NCI-H1048 (cell line): ENCODE data around the gene PARS2.

Source experiments
- DNase-seq: peaks from one replicate; lab custom pipeline; 2025; lab: John Stamatoyannopoulos, UW

Gene PARS2

DNA sequence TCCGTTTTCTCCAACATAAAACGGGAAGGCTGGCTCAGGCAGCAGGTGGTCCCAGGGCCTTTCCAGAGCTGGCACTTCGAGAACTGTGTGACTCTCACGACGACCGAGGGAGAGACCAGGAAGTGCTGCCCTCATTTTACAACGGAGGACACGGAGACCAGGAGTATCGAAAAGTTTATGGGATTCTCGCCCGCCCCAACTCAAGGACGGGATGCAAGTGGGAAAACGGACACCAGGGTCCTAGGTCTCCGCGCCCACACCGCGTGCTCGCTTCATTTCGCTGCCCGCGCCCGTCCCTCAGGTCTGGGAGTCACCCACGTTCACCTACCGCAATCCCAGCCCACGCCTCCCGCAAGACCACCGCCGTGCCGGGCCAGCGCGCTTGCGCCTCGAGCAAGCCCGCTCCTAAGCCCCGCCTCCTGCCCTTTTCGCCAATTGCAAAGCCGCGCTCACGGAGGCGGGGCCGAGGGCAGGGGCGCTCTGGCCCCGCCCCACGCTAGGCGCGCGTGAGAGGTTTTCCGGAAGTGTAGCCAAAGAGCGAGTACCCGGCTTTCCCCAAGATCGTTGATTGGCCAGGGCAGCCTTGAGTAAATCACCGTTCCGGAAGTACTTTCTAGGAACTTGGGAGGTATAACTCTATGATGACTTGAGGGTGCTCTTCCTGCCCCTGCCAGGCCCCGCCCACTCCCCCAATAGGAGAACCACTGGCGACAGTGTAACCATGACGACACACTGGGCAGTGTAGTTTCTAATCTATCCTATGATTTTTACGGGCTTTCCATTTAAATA lies at the start of gene PARS2:
PARS2 (minus strand) TSS at position 391 of the 789 bp plus-strand sequence. CDS start 5,362 bp downstream, outside the sequence.
- peak; percentile 99 for DNase-seq

DNA sequence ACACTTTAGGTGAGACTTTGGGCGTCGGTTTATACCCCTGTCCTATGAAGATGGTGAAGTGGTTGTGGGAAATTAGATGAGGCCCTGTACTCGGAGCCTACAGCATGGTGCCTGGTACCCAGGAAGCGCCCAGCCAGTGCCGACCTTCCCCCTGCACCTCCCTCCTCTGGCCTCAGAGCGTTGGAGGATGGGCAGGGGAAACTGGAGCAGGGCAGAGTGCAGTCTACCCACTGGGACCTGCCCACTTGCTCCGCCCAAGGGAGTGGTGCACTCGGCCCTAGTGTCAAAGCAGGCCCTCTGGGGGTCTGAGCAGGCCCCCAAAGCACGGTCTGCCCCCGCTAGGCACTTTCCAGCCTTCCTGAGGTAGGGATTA lies 49.8 kb upstream of the PARS2 start:
- DNase-seq = no peak

DNA sequence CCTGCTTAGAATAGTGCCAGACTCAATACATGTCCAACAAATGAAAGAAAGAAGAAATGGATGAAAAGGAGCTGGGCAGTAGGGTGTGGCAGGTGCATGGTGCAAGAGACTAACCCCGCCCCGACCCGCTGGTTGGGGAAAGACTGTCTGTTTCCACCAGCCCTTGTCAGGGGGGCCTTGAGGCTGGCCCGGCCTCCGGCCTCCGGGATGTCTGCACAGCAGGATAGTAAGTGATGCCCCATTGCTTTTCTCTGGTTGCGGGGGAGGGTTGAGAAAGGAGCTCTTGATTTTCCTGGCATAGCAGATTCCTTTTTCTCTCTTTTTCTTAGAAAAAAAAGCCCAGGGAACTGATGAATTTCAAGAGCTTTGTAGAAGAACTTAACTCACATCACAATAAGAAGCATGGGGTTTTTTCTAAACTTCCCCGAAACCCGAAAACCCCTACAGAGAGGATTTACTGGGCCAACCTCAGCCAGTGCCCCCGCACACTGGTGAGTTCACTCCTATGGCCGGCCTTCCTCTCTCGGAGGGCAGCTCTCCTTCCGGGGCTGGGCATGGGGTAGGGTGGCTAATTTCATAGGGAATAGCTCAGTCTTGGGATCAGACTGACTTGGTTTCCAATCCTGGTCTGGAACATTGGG lies 49.3 kb upstream of the PARS2 start:
- no peak for DNase-seq

DNA sequence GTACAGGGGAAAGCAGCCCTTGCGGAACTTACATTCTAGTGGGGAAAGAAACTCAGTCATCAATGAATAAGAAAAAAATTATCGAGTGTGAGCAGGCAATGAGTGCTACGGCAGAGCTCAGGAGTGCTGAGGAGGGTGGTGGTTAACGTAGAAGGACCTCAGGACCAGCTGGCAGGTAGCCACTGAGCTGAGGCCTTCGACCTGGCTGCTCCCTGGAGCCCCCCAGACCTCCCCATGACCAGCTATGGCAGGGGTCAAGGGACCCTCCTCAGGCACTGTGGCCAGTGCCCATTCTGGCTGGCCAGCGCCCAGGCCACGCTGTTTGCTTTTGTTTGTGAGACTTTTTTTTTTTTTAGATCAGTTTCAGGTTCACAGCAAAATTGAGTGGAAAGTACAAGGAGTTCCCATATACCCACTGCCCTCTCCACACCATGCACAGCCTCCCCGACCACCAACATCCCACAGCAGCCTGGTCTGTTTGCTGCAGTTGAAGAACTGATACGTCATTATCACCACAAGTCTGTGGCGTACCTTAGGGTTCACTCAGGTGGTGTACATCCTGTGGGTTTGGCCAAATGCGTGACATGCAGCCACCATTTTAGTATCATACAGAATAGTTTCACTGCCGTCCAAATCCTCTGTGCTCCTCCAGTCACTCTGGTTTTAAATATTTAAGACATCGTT lies 48.6 kb upstream of the PARS2 start:
- DNase-seq = no peak

DNA sequence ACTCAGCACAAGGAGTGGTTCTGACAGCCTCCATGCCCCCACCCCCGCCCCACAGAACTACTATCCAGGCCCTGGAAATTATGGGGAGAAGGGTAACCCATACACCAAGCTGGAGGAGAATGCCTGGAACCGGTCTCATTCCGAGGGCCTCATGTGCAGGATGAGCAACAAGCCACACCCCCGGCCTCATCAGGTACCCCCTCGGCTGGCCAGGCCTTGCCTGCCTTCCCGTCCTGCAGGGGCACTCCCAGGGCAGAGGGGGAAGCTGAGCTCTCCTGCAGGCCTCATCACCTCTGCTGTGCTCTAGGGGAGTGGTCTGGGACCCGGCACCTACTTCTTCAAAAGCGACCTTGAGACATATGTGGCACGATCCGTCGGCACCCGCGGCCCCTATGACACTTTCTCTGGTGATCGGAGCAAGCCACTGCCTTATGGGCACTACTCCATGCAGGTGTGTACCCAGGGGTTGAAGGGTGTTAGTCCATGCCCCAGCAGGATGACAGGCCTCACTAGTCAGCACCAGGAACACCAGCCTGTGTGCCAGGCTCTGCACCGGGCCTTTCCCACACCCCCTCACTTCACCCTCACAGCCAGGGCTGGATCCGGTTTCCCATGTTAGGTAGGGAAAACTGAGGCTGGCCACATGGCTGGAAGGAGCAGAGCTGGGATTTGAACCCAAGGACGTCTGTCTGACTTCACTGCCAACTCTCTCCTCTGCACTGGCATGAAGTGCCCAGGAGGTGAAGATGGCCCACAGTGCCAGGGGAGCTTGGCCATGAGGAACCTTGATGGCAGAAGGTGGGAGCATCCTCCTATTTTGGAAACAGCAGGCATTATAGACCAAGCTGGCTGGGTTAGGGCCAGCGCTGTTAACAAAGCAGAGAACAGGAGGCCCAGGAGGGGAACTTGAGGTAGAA lies 47.7 kb upstream of the PARS2 start:
- DNase-seq = no peak

DNA sequence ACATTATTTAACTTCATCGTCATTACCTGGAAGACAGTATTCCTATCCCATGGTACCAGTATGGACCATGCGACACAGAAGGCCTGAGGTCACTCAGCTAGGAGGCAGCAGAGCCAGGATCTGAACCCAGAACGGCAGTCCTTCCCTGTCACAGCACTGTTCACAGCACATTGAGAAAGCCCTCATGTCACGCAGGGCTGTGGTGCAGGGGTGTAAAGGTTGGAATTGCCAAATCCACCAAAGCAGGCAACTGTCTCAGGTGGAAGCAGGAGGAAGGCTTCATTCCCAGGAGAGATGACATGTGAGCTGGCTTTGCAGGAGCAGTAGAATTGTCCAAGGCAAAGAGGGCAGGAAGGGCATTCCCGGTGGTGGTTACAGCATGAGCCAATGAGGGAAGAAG lies 46.7 kb upstream of the PARS2 start:
- DNase-seq = no peak

DNA sequence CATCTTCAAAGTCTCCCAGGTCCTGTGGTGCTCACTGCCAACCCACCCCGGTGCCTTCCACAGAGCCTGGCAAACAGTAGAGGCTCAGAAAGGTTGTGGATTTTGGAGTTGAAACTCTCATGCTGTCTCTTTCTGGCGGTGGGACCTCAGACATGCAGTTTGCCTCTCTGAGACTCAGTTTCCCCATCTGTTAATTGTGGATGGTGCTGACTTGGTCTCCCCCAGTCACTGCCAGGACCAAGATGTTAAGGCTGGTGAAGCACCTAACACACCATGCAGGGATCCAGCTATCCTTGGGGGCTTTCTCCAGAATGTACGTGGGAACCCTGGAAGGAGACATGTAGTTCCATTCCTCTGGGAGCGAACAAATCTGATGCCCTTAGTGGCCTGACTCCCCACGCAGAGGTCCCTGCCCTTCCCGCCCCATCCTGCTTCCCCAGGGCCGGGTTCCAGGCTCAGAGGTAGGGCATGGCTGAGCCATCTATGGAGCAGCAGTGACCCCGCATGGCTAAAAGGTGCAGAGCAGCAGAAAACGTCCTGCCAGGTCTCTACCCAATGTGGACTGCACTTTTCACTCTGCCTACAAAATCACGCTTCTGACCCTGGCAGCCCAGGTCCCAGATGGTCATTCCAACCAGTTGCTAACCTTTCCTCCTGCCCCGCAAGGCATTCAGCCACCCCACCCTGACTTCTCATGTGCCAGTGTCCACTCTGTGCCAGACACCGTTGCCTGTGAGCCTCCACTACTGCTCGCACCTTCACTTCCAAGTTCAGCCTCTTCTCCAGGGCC lies 46.0 kb upstream of the PARS2 start:
- DNase-seq = peak; percentile 30

DNA sequence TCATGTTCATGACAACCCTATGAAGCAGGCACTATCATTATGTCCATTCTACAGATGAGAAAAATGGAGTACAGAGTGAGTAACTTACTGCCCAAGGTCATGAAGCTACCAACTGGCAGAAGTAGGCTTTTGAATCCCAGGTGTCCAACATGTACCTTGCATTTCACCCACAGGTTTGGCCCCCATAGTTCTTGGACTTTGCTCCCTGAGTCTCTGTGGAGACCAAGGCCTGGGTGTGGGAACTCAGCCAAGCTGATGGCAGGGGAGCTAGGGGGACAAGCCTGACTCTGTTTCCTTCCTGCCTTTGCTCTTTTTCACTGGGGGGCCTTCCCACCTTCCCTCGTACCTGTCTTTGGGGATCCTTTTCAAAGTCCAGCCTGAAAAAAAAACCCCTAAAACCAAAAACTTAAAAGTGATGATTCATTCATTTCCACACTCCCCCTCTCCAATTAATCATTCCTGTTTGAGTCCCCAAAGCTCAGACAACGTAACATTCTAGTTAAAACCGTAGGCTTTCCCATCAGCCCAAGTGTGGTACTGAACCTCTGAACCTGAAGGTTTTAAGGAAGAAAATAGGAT lies 45.3 kb upstream of the PARS2 start:
- DNase-seq = no peak

DNA sequence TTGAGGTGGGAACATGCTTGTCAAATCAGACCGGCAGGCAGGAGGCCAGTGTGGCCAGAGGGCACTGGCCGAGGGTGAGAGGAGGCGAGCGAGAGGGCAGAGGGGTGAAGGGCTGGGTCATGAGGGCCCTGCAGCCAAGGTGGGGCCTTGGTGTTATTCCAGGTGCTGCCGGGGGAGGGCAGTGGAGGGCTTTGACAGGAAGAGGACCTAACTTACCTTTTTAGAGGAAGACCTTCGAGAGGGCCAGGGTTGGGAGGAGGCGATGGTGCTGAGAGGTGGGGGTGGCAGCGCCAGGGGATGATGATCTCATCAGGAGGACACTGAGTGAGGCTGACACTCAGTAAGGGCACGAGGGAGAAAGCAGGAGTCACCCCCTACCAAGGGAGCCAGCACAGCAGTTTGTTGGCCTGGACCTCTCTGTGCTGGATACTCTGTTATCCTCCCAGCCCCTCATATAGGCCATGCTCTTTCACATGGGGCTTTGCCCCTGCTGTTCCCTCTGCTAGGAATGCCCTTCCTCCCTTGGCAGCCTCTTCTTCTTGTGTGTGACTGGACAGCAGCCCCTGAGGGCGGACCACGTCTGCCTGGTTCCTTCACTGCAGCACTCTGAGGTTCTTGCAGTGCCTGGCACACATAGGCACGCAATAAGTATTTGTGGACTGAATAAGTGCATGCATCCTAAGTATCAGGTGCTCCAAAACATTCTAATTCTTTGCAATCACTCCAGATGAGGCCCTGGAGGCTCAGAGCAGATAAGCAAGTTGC lies 44.3 kb upstream of the PARS2 start:
- no peak for DNase-seq

DNA sequence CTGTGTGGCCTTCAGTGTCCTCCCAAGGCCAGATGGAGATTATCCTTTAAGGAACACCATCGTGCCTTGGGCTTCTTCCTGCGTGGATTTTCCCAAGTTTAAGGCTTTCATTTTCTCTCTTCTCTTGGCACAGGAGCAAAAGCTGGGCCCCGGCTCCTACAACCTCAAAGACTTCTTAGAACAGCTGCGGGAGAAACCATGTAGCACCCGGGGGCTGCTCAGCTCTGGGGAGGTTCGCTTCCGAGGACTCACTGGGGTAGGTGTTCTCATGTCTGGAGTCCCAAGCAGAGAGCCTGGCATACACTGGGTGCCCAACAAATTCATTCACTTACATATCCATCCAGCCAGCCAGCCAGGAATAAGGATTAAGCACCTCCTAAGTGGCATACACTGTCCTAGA lies 43.4 kb upstream of the PARS2 start:
- DNase-seq = no peak

DNA sequence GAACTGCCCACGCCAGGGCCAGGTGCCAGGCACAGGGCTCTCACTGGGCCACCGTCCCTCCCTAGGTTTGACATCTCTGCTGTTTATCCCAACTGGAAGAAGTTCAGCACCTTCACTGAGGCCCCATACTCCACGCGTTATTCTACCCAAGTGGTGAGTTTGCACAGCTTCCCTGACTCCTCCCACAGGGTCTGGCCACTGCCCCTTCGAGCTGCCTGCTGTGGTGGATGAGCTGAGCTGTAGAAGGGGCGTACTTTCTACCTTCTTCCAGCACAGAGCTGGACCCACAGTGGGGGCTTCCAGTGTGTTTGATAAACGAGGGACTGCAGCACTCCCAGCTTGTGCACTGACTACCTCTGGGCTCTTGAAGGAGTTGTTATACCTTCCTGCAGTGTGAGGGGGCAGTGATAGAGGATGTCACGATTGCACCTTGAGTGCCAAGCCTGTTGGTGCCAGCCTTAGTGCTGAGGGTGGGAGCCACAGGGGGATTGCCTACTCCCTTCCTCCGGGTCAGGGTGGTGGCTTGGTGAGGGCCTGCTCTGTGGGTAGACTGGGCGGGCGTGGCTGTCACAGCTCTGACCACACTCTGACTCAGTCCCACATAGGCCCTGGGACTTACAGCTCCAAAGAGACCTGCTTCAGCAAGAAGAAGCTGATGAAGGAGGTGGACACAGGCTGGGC lies 42.7 kb upstream of the PARS2 start:
- no peak for DNase-seq

DNA sequence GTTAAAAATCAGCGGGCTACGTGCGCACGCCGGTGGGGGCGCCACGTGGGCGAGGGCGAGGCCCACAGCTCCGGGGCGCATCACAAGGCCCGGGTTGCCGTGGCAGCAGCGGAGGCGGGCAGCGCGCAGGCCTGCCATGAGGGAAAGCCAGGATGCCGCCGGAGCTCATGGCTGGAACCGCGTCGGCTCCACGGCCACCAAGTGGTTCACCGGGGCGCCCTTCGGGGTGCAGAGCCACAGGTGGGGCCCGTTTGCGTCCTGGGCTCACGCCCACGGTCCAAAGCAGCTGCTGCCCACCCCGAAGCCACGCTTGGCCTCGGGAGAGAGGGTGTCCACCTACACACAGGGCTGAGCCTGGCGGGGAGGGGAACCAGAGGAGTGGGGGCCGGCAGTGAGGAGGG lies 41.7 kb upstream of the PARS2 start:
- DNase-seq = no peak

DNA sequence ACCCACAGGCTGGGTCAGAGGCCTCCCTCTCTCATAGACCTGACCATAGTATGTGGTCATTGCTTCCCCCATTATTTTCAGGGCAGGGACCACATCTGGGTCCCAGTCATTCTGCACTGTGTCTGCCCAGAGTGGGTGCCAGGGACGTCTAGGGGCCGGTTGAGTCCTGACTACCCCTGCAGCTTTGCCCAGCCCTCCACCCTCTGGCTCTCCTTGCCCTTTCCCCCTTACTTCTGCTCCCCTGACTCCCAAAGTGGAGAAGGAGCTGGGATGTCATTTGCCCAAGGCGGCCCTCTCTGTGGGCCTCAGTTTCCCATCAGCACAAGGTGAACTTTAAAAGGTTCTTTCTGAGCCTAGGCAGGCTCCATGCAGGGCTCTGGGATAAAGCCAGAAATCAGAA lies 41.1 kb upstream of the PARS2 start:
- no peak for DNase-seq

DNA sequence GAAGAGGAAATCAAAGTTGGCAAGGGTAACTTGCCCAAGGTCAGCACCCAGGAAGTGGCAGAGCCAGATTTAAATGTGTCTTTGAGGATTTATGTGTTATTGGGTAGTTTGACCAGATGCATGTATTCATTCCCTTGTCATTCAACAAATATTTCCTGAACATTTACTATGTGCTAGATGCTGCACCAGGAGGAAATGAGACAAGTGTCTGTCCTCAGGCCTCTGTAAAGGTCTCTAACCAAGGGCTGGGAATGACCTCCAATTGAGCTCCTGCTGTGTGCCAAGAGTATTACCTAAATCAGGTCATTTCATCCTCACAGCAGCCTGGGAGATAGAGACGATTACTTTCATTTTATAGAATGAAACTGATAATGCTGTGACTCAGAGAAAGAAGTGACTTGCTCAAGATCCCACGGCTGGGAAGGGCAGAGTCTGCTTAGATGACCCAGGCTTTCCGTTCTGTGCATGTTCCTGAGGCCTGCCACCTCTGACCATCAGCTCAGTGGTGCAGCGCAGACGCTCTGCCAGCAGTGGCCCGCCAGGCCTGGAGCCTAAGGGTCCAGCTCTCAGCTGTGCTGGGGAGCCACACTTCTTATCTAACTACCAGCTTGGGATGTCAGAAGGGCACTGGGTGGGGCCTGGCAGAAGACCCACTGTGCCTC lies 40.3 kb upstream of the PARS2 start:
- no peak for DNase-seq

DNA sequence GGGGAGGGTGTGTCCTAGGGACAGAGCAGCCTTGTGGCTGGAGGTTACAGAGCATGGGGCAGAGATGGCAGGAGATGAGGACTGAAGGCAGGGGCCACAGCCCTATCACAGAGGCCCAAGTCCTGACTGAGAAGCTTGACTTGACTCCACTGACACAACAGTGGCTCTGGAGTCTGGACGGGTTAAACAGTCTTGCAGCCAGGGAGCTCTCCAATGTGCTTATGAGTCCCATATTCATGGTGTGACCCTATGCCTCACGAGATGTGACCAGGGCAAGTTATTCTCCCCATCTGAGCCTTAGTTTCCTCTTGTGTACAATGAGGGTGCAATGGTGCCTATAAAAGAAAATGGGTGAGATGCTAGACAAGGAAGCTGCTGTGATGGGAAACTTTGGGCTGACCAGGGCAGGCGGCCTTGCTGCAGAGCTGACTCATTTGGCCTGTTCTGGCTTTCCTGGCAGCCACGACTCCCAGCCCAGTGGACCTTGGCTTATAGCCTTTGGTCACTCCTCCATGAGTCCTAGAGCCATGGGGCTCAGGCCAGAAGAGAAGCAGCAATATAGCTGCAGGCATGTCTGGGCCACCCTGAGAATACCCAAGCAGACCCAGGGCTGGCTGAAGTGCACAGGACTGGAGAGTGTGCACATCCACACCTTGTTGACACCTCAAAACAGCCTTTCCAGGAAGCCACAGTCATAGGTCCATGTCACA lies 39.6 kb upstream of the PARS2 start:
- no peak for DNase-seq

DNA sequence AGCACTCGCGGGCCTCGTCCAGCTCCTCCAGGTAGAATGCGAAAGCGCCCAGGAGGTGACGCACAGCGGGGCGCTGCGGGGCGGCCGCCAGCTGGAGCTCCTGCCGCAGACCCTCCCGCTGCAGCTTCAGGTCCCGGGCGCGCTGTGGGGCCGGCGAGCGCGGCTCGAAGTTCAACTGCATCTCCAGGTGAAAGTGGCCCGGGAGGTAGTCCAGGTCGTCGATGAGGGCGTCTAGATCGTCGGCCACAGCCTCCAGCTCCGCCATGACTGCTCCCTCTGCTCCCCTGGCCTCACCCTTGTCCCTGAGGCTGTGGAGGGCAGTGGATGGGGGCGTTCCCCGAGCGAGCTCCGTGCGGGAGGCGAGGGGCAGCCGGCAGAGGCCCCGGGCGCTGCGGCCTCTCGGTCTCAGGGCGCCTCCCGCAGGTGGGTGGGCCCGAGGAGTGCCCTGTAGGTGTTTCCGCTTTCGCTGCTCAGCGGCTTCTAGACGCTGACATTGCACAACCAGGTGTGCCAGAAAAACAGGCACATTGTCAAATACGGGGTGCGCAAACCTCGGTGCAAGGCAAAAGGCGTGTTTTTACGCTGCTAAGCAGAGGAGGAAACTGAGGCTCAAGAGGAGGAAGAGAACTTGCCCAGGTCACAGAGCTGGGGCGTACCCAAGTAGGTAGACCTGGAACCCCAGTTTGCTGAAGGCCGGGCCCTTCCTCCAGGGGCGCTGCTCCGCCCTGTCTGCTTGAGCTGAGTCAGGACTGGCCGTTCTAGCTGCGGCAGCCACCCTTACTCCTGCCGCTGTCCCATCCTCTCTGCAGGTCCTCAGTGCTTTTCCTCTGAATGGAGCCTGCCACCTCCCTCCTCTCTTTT lies 36.8 kb upstream of the PARS2 start, which contains the start of gene TTC22:
TTC22 (minus strand) TSS at position 425 of the 861 bp plus-strand sequence; CDS start at position 265, 160 bp downstream.
- no peak for DNase-seq
